Esophagus (tissue), 2 donors: ENCODE results near the gene FNTB. TPM values are rescaled to one million over a fixed set of nuclear protein-coding genes. Genes with fewer than 3 reads are reported as not detected.

Experiments
- H3K27ac ChIP-seq, 2 donors: one replicate each; pipeline ENCODE4 v1.5.1; 2013; ENCODE audit warnings: low read depth in 2 of 2, mild to moderate bottlenecking in 2 of 2, inconsistent platforms in 1 of 2, low read length in 1 of 2, moderate library complexity in 1 of 2
- H3K27me3 ChIP-seq, 2 donors: one replicate each; pipeline ENCODE4 v1.6.1; 2013; ENCODE audit warnings: low read length in 2 of 2, control low read depth in 1 of 2, mild to moderate bottlenecking in 1 of 2; ENCODE audit not compliant: insufficient read depth in 2 of 2, control insufficient read depth in 1 of 2
- H3K36me3 ChIP-seq, 2 donors: one replicate each; pipeline ENCODE4 v1.6.1; 2013; ENCODE audit warnings: low read length in 1 of 2; ENCODE audit not compliant: control insufficient read depth in 2 of 2, insufficient read depth in 2 of 2
- H3K4me1 ChIP-seq, 2 donors: one replicate each; pipeline ENCODE4 v1.6.1; 2013; ENCODE audit warnings: low read length in 1 of 2; ENCODE audit not compliant: control insufficient read depth in 2 of 2, insufficient read depth in 2 of 2
- H3K4me3 ChIP-seq, 2 donors: one replicate each; pipeline ENCODE4 v1.5.1; 2013; ENCODE audit warnings: low read length in 2 of 2, mild to moderate bottlenecking in 2 of 2, low read depth in 1 of 2, moderate library complexity in 1 of 2
- H3K9me3 ChIP-seq, 2 donors: one replicate each; pipeline ENCODE4 v1.6.1; 2013; ENCODE audit warnings: mild to moderate bottlenecking in 2 of 2, low read depth in 1 of 2, low read length in 1 of 2, moderate library complexity in 1 of 2; ENCODE audit not compliant: control insufficient read depth in 2 of 2, insufficient read depth in 1 of 2
- WGBS, 2 donors: extraction: QIAGEN DNeasy Blood & Tissue Kit; methylation state at CpG; one replicate each; pipeline ENCODE4 v1.1.7; 2013; 5-methylcytosine and 5-hydroxymethylcytosine counted together
- polyA plus RNA-seq, 2 donors: library from polyadenylated mRNA; stranded (reverse); fragments of 200-250 nt; gene quantifications; one replicate each; pipeline ENCODE4 v1.2.3, GENCODE V29; 2013
- donor health status: healthy with polysubstance abuse.
- donor health status: Bipolar disorder and iron deficiency.

The FNTB gene
- polyA plus RNA-seq, 2 donors = 13.3 to 14.6 TPM

DNA sequence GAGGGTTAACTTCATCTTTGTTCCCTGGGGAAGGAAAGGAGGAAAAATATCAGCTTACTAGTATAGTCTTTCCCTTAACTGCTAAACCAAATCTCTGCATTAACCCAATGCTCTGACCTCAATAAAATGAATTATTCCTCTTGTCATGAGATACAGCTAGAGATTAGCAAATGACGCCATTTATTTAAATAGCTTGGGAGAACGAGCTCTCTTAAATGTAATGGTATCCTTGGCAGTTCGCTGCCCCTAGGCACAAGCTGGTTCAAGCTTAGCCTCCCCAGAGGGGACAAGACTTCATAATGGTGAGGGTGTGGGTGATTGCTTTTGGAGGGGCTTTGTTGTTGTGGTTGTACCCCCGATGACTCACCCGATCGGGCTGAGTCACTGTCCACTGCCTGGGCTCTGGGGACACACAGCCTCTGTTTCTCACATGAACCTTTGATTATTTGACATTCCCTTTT is 19.6 kb downstream of the FNTB start:
- WGBS, 2 donors = 90 to 91% methylated on average over 6 of the region's 6 CpGs
- H3K27ac ChIP-seq = peak overlapping the region; percentile 59 to 78
- peaks cover 0 to 4% of the 10 kb centered on the region in 2 donors for H3K4me1 ChIP-seq
- peaks cover 0 to 10% of the 10 kb centered on the region in 2 donors for H3K36me3 ChIP-seq
- no peaks in the 10 kb centered on the region for H3K9me3 ChIP-seq
- no peak overlapping the region for H3K4me3 ChIP-seq
- H3K27me3 ChIP-seq = no peaks in the 10 kb centered on the region

DNA sequence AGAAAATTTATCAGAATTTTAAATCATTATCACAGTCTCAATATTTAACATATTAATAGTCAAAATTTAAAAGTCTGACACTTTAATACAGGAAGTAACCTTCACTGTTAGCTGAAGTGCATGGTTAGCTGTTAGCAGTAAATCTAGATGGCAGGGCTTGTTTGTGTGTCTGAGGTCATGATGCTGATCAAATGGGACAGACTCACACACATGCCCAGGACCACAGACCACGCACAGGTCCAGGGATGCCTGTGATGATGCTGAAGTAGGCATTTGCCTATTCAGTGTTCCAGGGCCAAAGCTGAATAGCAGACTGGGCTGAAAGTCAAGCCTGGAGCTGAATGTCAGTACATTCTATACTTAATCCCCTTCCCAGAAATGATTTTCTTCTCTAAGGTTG is 20.5 kb downstream of the FNTB start:
- H3K9me3 ChIP-seq = no peaks in the 10 kb centered on the region
- peaks cover 0 to 4% of the 10 kb centered on the region in 2 donors for H3K4me1 ChIP-seq
- no peak overlapping the region for H3K4me3 ChIP-seq
- H3K27me3 ChIP-seq = no peaks in the 10 kb centered on the region
- WGBS, 2 donors = 97 to 100% methylated on average over 1 of the region's 1 CpG
- no peak overlapping the region for H3K27ac ChIP-seq
- H3K36me3 ChIP-seq = peaks cover 0 to 10% of the 10 kb centered on the region in 2 donors

- Histone ChIP-seq H3K4me1 (peaks cover 0 to 4% of the 10 kb centered on the region in 2 donors), H3K36me3 (peaks cover 0 to 16% of the 10 kb centered on the region in 2 donors), H3K9me3 (no peaks in the 10 kb centered on the region), H3K27ac (no peak overlapping the region), H3K27me3 (no peaks in the 10 kb centered on the region), H3K4me3 (no peak overlapping the region)
- WGBS, 2 donors = 85 to 87% methylated on average over 5 of the region's 5 CpGs
Measured at GRCh38 chr14:65010211-65010931, 23.7 kb downstream of the FNTB start.

- H3K36me3 ChIP-seq = peaks cover 0 to 22% of the 10 kb centered on the region in 2 donors
Measured at GRCh38 chr14:65011538-65011937, 24.8 kb downstream of the FNTB start.

GRCh38 chr14:65012353-65012752 is 25.7 kb downstream of the FNTB start:
- no peaks in the 10 kb centered on the region for H3K27me3 ChIP-seq
- H3K27ac ChIP-seq = no peak overlapping the region
- H3K4me3 ChIP-seq = no peak overlapping the region
- no peaks in the 10 kb centered on the region for H3K4me1 ChIP-seq
- WGBS, 2 donors = 74 to 84% methylated on average over 4 of the region's 4 CpGs
- H3K36me3 ChIP-seq = peaks cover 0 to 23% of the 10 kb centered on the region in 2 donors
- no peaks in the 10 kb centered on the region for H3K9me3 ChIP-seq

More at GRCh38 chr14:65011538-65011937, 24.8 kb downstream of the FNTB start:
- H3K27ac ChIP-seq = no peak overlapping the region
- no peak overlapping the region for H3K4me3 ChIP-seq
- no peaks in the 10 kb centered on the region for H3K27me3 ChIP-seq
- WGBS, 2 donors = 91 to 94% methylated on average over 10 of the region's 10 CpGs
- H3K9me3 ChIP-seq = no peaks in the 10 kb centered on the region
- H3K4me1 ChIP-seq = no peaks in the 10 kb centered on the region

GRCh38 chr14:65015391-65015790 is 28.7 kb downstream of the FNTB start:
- Histone ChIP-seq H3K4me3 (no peak overlapping the region), H3K36me3 (peaks cover 0 to 14% of the 10 kb centered on the region in 2 donors), H3K27me3 (no peaks in the 10 kb centered on the region), H3K9me3 (no peaks in the 10 kb centered on the region), H3K4me1 (no peaks in the 10 kb centered on the region), H3K27ac (no peak overlapping the region)
- WGBS, 2 donors = 88 to 92% methylated on average over 3 of the region's 3 CpGs

DNA sequence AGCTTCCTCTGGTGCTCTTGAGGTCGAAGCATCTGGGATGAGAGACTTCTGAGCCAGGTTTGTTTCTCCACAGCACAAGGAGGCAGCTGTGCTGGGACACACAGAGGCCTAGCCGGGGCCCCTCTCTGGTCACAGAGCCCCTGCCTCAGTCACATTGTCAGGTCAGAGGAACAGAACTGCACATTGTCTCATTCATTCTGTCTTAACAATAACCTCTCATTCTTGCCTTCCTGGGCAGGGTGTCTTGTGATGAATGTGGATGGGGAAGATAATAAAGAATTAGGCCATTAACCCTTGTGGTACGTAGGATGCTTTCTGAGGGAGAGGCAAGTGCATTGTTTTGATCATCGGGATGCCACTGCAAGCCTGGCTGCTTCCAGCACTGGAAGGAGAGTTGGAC is 29.8 kb downstream of the FNTB start:
- Histone ChIP-seq H3K27ac (no peak overlapping the region), H3K27me3 (no peaks in the 10 kb centered on the region), H3K4me1 (no peaks in the 10 kb centered on the region), H3K9me3 (no peaks in the 10 kb centered on the region), H3K4me3 (no peak overlapping the region), H3K36me3 (peaks cover 0 to 13% of the 10 kb centered on the region in 2 donors)
- 84 to 90% methylated on average over 4 of the region's 4 CpGs for WGBS, 2 donors

DNA sequence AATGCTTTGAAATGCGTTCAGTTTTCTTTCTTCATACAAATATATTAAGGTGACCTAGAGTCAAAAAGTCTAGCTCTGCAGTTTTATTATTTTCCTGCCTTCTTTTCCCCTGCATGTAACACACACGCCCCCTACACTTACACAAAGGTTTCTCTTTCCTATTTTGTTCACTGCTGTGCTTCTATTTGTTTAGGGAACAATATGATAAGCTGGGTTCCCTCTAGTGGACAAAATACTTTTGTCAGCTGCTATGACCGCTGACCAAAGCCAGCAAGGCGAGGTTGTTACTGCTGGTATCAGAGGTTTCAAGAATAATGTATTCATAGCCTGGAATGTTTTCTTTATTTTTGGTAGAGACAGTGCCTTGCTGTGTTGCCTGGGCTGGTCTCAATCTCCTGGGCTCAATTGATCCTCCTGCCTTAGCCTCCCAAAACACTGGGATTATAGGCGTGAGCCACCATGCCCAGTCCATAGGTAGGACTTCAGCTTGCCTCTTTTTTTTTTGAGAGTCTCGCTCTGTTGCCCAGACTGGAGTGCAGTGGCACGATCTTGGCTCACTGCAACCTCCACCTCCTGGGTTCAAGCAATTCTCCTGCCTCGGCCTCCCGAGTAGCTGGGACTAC is 33.4 kb downstream of the FNTB start:
- H3K4me1 ChIP-seq = no peaks in the 10 kb centered on the region
- WGBS, 2 donors = 71 to 75% methylated on average over 9 of the region's 9 CpGs
- no peaks in the 10 kb centered on the region for H3K9me3 ChIP-seq
- peak overlapping the region; percentile 42 to 81 for H3K27ac ChIP-seq
- H3K27me3 ChIP-seq = no peaks in the 10 kb centered on the region
- no peak overlapping the region for H3K4me3 ChIP-seq
- peaks cover 0 to 10% of the 10 kb centered on the region in 2 donors for H3K36me3 ChIP-seq

GRCh38 chr14:65024957-65025356 is 38.3 kb downstream of the FNTB start:
- 60 to 71% methylated on average over 5 of the region's 5 CpGs for WGBS, 2 donors
- peak overlapping the region; percentile 64 to 98 for H3K27ac ChIP-seq
- H3K4me1 ChIP-seq = no peaks in the 10 kb centered on the region
- H3K36me3 ChIP-seq = peaks cover 3 to 5% of the 10 kb centered on the region in 2 donors
- no peaks in the 10 kb centered on the region for H3K27me3 ChIP-seq
- no peaks in the 10 kb centered on the region for H3K9me3 ChIP-seq
- H3K4me3 ChIP-seq = no peak overlapping the region
